Fibroblast of lung (primary cell): ENCODE results near the gene DDX20.

Experiments used
- EZH2 ChIP-seq: IDR thresholded peaks from 2 replicates; pipeline ENCODE4 v1.5.1; 2012; ENCODE audit warnings: low read length, control low read depth, mild to moderate bottlenecking; ENCODE audit errors: missing control alignments
- TF ChIP-seq, protein P1 (sequence below), 2 donors: IDR thresholded peaks in 1 of 2; conservative IDR thresholded peaks in 1 of 2; 1 replicate in 1 of 2; 2 replicates in 1 of 2; pipeline ENCODE4 v1.5.1; 2011 to 2012; ENCODE audit warnings: low read length in 2 of 2, control low read depth in 1 of 2, inconsistent platforms in 1 of 2, low read depth in 1 of 2, mild to moderate bottlenecking in 1 of 2

DNA sequence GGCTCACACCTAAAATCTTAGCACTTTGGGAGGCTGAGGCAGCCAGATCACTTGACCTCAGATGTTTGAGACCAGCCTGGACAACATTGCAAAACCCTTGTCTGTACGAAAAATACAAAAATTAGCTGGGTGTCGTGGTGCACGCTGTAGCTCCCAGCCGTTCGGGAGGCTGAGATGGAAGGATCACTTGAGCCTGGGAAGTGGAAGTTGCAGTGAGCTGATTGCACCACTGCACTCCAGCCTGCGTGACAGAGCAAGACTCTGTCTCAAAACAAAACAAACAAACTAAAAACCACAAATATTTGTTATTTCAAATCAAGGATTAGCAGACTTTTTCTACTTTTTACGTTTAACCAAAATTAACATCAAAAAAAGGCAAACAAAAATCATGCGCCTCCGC, 47.8 kb upstream of the DDX20 start:
- TF ChIP-seq, protein P1, sequence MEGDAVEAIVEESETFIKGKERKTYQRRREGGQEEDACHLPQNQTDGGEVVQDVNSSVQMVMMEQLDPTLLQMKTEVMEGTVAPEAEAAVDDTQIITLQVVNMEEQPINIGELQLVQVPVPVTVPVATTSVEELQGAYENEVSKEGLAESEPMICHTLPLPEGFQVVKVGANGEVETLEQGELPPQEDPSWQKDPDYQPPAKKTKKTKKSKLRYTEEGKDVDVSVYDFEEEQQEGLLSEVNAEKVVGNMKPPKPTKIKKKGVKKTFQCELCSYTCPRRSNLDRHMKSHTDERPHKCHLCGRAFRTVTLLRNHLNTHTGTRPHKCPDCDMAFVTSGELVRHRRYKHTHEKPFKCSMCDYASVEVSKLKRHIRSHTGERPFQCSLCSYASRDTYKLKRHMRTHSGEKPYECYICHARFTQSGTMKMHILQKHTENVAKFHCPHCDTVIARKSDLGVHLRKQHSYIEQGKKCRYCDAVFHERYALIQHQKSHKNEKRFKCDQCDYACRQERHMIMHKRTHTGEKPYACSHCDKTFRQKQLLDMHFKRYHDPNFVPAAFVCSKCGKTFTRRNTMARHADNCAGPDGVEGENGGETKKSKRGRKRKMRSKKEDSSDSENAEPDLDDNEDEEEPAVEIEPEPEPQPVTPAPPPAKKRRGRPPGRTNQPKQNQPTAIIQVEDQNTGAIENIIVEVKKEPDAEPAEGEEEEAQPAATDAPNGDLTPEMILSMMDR (conservative IDR thresholded peaks at IDR 0.05 in 1 of 2, IDR thresholded peaks at IDR 0.05 in 1 of 2; ENCODE audit: low read depth in 1 of 2, low read length in 2 of 2), result no peak
- TF ChIP-seq EZH2, result no peak
